HCT116 (cell line): ENCODE results near the gene MARCHF3. TPM values are rescaled to one million over a fixed set of nuclear protein-coding genes. Genes with fewer than 3 reads are reported as not detected.

Source experiments
- ATAC-seq: fragments of 200-7000 bp; cut with Tn5 transposase; 2 replicates; pipeline ENCODE4 v1.9.1; 2020; ENCODE audit warnings: mild to moderate bottlenecking, moderate library complexity
- BruUV-seq: library from RNA; stranded (reverse); fragments of 400-500 nt; replicated peaks from 2 replicates; lab custom pipeline; 2021; lab: Mats Ljungman, UMichigan
- CTCF ChIA-PET: fragments of 300-600 bp; sonication (Branson Sonifier 250); formaldehyde crosslinking; loops from one replicate; lab custom pipeline; 2021; ENCODE audit warnings: antibody characterized with exemption; lab: Charles Lee
- POLR2A ChIA-PET: fragments of 300-600, 350-600 bp; sonication (Branson Sonifier 250); formaldehyde crosslinking; loops from one replicate; lab custom pipeline; 2021; ENCODE audit warnings: antibody characterized with exemption; lab: Charles Lee
- RAD21 ChIA-PET, 2 experiments: fragments of 300-600 bp; sonication (Branson Sonifier 250); formaldehyde crosslinking; loops; one replicate each; lab custom pipeline; 2023; ENCODE audit warnings: low total read pairs in 2 of 2; ENCODE audit not compliant: uncharacterized antibody in 2 of 2, unreplicated experiment in 2 of 2, low non-redundant PET in 1 of 2; lab: Charles Lee
- DNase-seq: peaks from one replicate; pipeline ENCODE4 v3.0.0-alpha.2; 2010; ENCODE audit warnings: low read depth, low spot score
- H2AFZ ChIP-seq: fragments of 200-600 bp; shearing (Covaris generic), sonication (generic); 2 replicates; pipeline ENCODE4 v1.6.1; 2017; ENCODE audit warnings: low read depth, mixed run types, mixed read lengths, antibody characterized with exemption, low read length; ENCODE audit not compliant: poor library complexity, severe bottlenecking
- H3K27ac ChIP-seq: 2 replicates; pipeline ENCODE4 v1.5.1; 2012; ENCODE audit warnings: low read depth, low read length
- H3K27me3 ChIP-seq: fragments of 200-600 bp; sonication (generic); 2 replicates; pipeline ENCODE4 v1.6.1; 2016; ENCODE audit warnings: mixed run types, low read length, mixed read lengths; ENCODE audit not compliant: insufficient read depth
- H3K36me3 ChIP-seq, 2 experiments: fragments of 200-500 bp in 1 of 2; fragments of 200-600 bp in 1 of 2; sonication (Bioruptor generic) in 1 of 2; sonication (generic) in 1 of 2; 2 replicates each; pipeline versions ENCODE4 v1.5.1 to v1.6.1; 2014 to 2016; ENCODE audit warnings: low read length in 2 of 2, inconsistent platforms in 1 of 2, mixed read lengths in 1 of 2, mixed run types in 1 of 2; ENCODE audit not compliant: insufficient read depth in 2 of 2, control insufficient read depth in 1 of 2
- H3K4me1 ChIP-seq, 2 experiments: fragments of 200-600 bp in 1 of 2; sonication (generic) in 1 of 2; 2 replicates each; pipeline versions ENCODE4 v1.5.1 to v1.6.1; 2012 to 2017; ENCODE audit warnings: low read length in 2 of 2, inconsistent platforms in 1 of 2, mild to moderate bottlenecking in 1 of 2, mixed read lengths in 1 of 2, mixed run types in 1 of 2, moderate library complexity in 1 of 2; ENCODE audit not compliant: insufficient read depth in 2 of 2, control insufficient read depth in 1 of 2
- H3K4me2 ChIP-seq: fragments of 200-600 bp; sonication (generic); 2 replicates; pipeline ENCODE4 v1.6.1; 2017; ENCODE audit warnings: mixed run types, low read length, mixed read lengths
- H3K4me3 ChIP-seq, 2 experiments: fragments of 200-600 bp in 1 of 2; sonication (generic) in 1 of 2; replicated peaks in 1 of 2; 2 replicates each; pipeline ENCODE4 v1.5.1; 2011 to 2016; ENCODE audit warnings: low read length in 2 of 2, control low read depth in 1 of 2, low read depth in 1 of 2, mild to moderate bottlenecking in 1 of 2, mixed read lengths in 1 of 2, mixed run types in 1 of 2
- H3K79me2 ChIP-seq: fragments of 200-600 bp; sonication (generic); 2 replicates; pipeline ENCODE4 v1.6.1; 2017; ENCODE audit warnings: mild to moderate bottlenecking, mixed run types, low read length, moderate library complexity, mixed read lengths; ENCODE audit not compliant: insufficient read depth
- H3K9ac ChIP-seq: fragments of 200-600 bp; sonication (generic); 2 replicates; pipeline ENCODE4 v1.6.1; 2016; ENCODE audit warnings: low read length, mixed read lengths
- H3K9me2 ChIP-seq: fragments of 200-600 bp; sonication (generic), shearing (Covaris generic); 2 replicates; pipeline ENCODE4 v1.6.1; 2017; ENCODE audit warnings: mixed run types, mild to moderate bottlenecking, moderate library complexity; ENCODE audit not compliant: insufficient read depth
- H3K9me3 ChIP-seq, 2 experiments: fragments of 200-500 bp in 1 of 2; fragments of 200-600 bp in 1 of 2; sonication (Bioruptor generic) in 1 of 2; sonication (generic) in 1 of 2; 2 replicates each; pipeline ENCODE4 v1.6.1; 2014 to 2017; ENCODE audit warnings: low read length in 2 of 2, mixed read lengths in 2 of 2, inconsistent platforms in 1 of 2, low read depth in 1 of 2, mild to moderate bottlenecking in 1 of 2, mixed run types in 1 of 2, moderate library complexity in 1 of 2; ENCODE audit not compliant: control insufficient read depth in 1 of 2, insufficient read depth in 1 of 2
- H4K20me1 ChIP-seq: fragments of 200-600 bp; sonication (generic), shearing (Covaris generic); 2 replicates; pipeline ENCODE4 v1.6.1; 2017; ENCODE audit warnings: mixed run types, mild to moderate bottlenecking, moderate library complexity; ENCODE audit not compliant: insufficient read depth
- ATF3 ChIP-seq: IDR thresholded peaks from 2 replicates; pipeline ENCODE4 v1.6.1; 2012
- CBX3 ChIP-seq: IDR thresholded peaks from 2 replicates; pipeline ENCODE4 v1.6.1; 2012; ENCODE audit warnings: low read depth
- CEBPB ChIP-seq: IDR thresholded peaks from 2 replicates; pipeline ENCODE4 v1.6.1; 2012; ENCODE audit warnings: low read depth
- CTCF ChIP-seq, 3 experiments: fragments of 200-600 bp in 1 of 3; sonication (generic) in 1 of 3; IDR thresholded peaks in 2 of 3; conservative IDR thresholded peaks in 1 of 3; 2 replicates each; pipeline ENCODE4 v1.5.1; 2012 to 2017; ENCODE audit warnings: low read depth in 2 of 3, low read length in 2 of 3, antibody characterized with exemption in 1 of 3, borderline replicate concordance in 1 of 3, control low read depth in 1 of 3, mild to moderate bottlenecking in 1 of 3, mixed read lengths in 1 of 3, mixed run types in 1 of 3, moderate library complexity in 1 of 3; ENCODE audit not compliant: insufficient read depth in 1 of 3
- EZH2 ChIP-seq: fragments of 200-600 bp; sonication (generic); IDR thresholded peaks from 2 replicates; pipeline ENCODE4 v1.6.1; 2017; ENCODE audit warnings: antibody characterized with exemption, mixed run types
- EZH2phosphoT487 ChIP-seq: fragments of 200-600 bp; IDR thresholded peaks from 2 replicates; pipeline ENCODE4 v1.6.1; 2018; ENCODE audit warnings: antibody characterized with exemption, borderline replicate concordance
- JUND ChIP-seq: IDR thresholded peaks from 2 replicates; pipeline ENCODE4 v1.6.1; 2012
- POLR2A ChIP-seq: IDR thresholded peaks from 2 replicates; pipeline ENCODE4 v1.7.0; 2011; ENCODE audit warnings: borderline replicate concordance; ENCODE audit not compliant: insufficient read depth, insufficient read length; ENCODE audit errors: extremely low read depth
- RAD21 ChIP-seq: IDR thresholded peaks from 2 replicates; pipeline ENCODE4 v1.6.1; 2012; ENCODE audit warnings: low read depth, mild to moderate bottlenecking
- SIN3A ChIP-seq: IDR thresholded peaks from 2 replicates; pipeline ENCODE4 v1.6.1; 2012; ENCODE audit warnings: low read depth
- SP1 ChIP-seq: IDR thresholded peaks from 2 replicates; pipeline ENCODE4 v1.6.1; 2012; ENCODE audit warnings: low read depth
- TCF7L2 ChIP-seq: IDR thresholded peaks from 2 replicates; pipeline ENCODE4 v1.7.0; 2011; ENCODE audit warnings: borderline replicate concordance, inconsistent platforms; ENCODE audit not compliant: insufficient read depth, insufficient read length; ENCODE audit errors: extremely low read depth
- YY1 ChIP-seq: IDR thresholded peaks from 2 replicates; pipeline ENCODE4 v1.6.1; 2011; ENCODE audit warnings: low read length, low read depth, moderate library complexity, mild to moderate bottlenecking; ENCODE audit not compliant: insufficient replicate concordance; ENCODE audit errors: extremely low read depth
- ZBTB33 ChIP-seq: IDR thresholded peaks from 2 replicates; pipeline ENCODE4 v1.6.1; 2011; ENCODE audit warnings: mild to moderate bottlenecking, low read length, moderate library complexity; ENCODE audit not compliant: insufficient replicate concordance; ENCODE audit errors: extremely low read depth
- ZFX ChIP-seq: fragments of 450-650 bp; IDR thresholded peaks from 2 replicates; pipeline ENCODE4 v1.6.1; 2017
- intact Hi-C: fragments of 100-400 bp; cut with micrococcal nuclease; formaldehyde crosslinking; loops from 2 replicates; pipeline ENCODE4 v1.10.0; 2022
- total RNA-seq: library from RNA; stranded (reverse); gene quantifications from one replicate; pipeline ENCODE4 v1.2.1, GENCODE V29; 2021; ENCODE audit not compliant: unreplicated experiment

MARCHF3 gene
- total RNA-seq, 1 experiment from 2014 or later: 2.3 TPM

GRCh38 chr5:126982202-126982601, 48.2 kb downstream of the MARCHF3 start:
- ATAC-seq: no peak
- H3K79me2 ChIP-seq: no peaks in the 10 kb centered on the region
- H3K36me3 ChIP-seq: no peaks in the 10 kb centered on the region
- no peaks in the 10 kb centered on the region for H3K9me2 ChIP-seq
- H3K4me2 ChIP-seq: no peak overlapping the region
- H3K9ac ChIP-seq: no peak overlapping the region
- no peaks in the 10 kb centered on the region for H3K27me3 ChIP-seq
- ChIA-PET CTCF (no interaction called here), POLR2A (no interaction called here), RAD21 (no interaction called here)
- no peak overlapping the region for H3K27ac ChIP-seq
- no peaks in the 10 kb centered on the region for H3K9me3 ChIP-seq
- TF ChIP-seq RAD21: no peak
- TF ChIP-seq SP1: no peak
- no peak for TF ChIP-seq EZH2phosphoT487
- no peak for TF ChIP-seq CBX3
- no peak for TF ChIP-seq CEBPB
- no peak for TF ChIP-seq ZBTB33
- TF ChIP-seq JUND: no peak
- intact Hi-C loops: no loop called here
- H2AFZ ChIP-seq: no peak overlapping the region
- no peaks in the 10 kb centered on the region for H4K20me1 ChIP-seq
- DNase-seq: no peak
- no peak overlapping the region for H3K4me3 ChIP-seq
- no peaks in the 10 kb centered on the region for H3K4me1 ChIP-seq
- no TSS peak for BruUV-seq

GRCh38 chr5:126981701-126982100, 48.7 kb downstream of the MARCHF3 start:
- DNase-seq: no peak
- no peaks in the 10 kb centered on the region for H3K79me2 ChIP-seq
- no peaks in the 10 kb centered on the region for H3K27me3 ChIP-seq
- intact Hi-C loops: no loop called here
- H3K27ac ChIP-seq: no peak overlapping the region
- no peak overlapping the region for H3K9ac ChIP-seq
- ChIA-PET CTCF (no interaction called here), RAD21 (no interaction called here), POLR2A (no interaction called here)
- BruUV-seq: no TSS peak
- no peaks in the 10 kb centered on the region for H4K20me1 ChIP-seq
- H3K36me3 ChIP-seq: no peaks in the 10 kb centered on the region
- TF ChIP-seq TCF7L2: no peak
- TF ChIP-seq RAD21: no peak
- TF ChIP-seq EZH2: no peak
- TF ChIP-seq ATF3: no peak
- TF ChIP-seq POLR2A: no peak
- TF ChIP-seq ZBTB33: no peak
- TF ChIP-seq YY1: no peak
- TF ChIP-seq CTCF (IDR thresholded peaks at IDR 0.05 in 2 of 3, conservative IDR thresholded peaks at IDR 0.05 in 1 of 3; ENCODE audit: borderline replicate concordance in 1 of 3, insufficient read depth in 1 of 3, low read depth in 2 of 3, low read length in 2 of 3): no peak
- no peak for TF ChIP-seq JUND
- TF ChIP-seq ZFX: no peak
- no peak for TF ChIP-seq SIN3A
- H2AFZ ChIP-seq: no peak overlapping the region
- H3K4me3 ChIP-seq: no peak overlapping the region
- H3K4me2 ChIP-seq: no peak overlapping the region
- H3K4me1 ChIP-seq: no peaks in the 10 kb centered on the region
- no peaks in the 10 kb centered on the region for H3K9me2 ChIP-seq
- no peaks in the 10 kb centered on the region for H3K9me3 ChIP-seq
- ATAC-seq: no peak
